Heart right ventricle (tissue), 16 donors: ENCODE results near the gene KRT7. TPM values are rescaled to one million over a fixed set of nuclear protein-coding genes. Genes with fewer than 3 reads are reported as not detected.

Experiments
- ATAC-seq, 8 donors: fragments of 200-7000 bp; cut with Tn5 transposase; one replicate each; pipeline ENCODE4 v1.9.1; 2020; ENCODE audit warnings: mild to moderate bottlenecking in 8 of 8, moderate library complexity in 8 of 8, moderate number of reproducible peaks in 1 of 8
- DNase-seq, 2 donors: peaks; one replicate each; pipeline ENCODE4 v3.0.0-alpha.2; 2020
- H3K27ac ChIP-seq, 10 donors: fragments of 200-600 bp; sonication (generic) in 2 of 10; one replicate each; pipeline versions ENCODE4 v1.5.0 to v1.8.0; 2020 to 2022; ENCODE audit warnings: mild to moderate bottlenecking in 3 of 10
- H3K27me3 ChIP-seq, 7 donors: fragments of 200-600 bp; one replicate each; pipeline ENCODE4 v1.8.0; 2021 to 2022; ENCODE audit warnings: mild to moderate bottlenecking in 2 of 7
- H3K36me3 ChIP-seq, 9 donors: fragments of 200-600 bp; sonication (generic) in 1 of 9; one replicate each; pipeline versions ENCODE4 v1.5.0 to v1.8.0; 2020 to 2022; ENCODE audit warnings: mild to moderate bottlenecking in 2 of 9
- H3K4me1 ChIP-seq, 9 donors: fragments of 200-600 bp; sonication (generic) in 1 of 9; one replicate each; pipeline versions ENCODE4 v1.5.0 to v1.8.0; 2020 to 2022; ENCODE audit warnings: mild to moderate bottlenecking in 4 of 9
- H3K4me3 ChIP-seq, 10 donors: fragments of 200-600 bp; sonication (generic) in 2 of 10; one replicate each; pipeline versions ENCODE4 v1.5.0 to v1.8.0; 2020 to 2022; ENCODE audit warnings: mild to moderate bottlenecking in 7 of 10, moderate library complexity in 2 of 10
- H3K9me3 ChIP-seq, 11 donors: fragments of 200-600 bp in 10 of 11; sonication (generic) in 2 of 11; one replicate each; pipeline versions ENCODE4 v1.5.0 to v1.8.0; 2013 to 2022; ENCODE audit warnings: mild to moderate bottlenecking in 2 of 11, control low read depth in 1 of 11, moderate library complexity in 1 of 11
- CTCF ChIP-seq, 9 donors: fragments of 200-600 bp; sonication (generic) in 2 of 9; IDR thresholded peaks; one replicate each; pipeline versions ENCODE4 v1.5.0 to v1.8.0; 2021 to 2022; ENCODE audit warnings: antibody characterized with exemption in 9 of 9, mild to moderate bottlenecking in 5 of 9, moderate library complexity in 1 of 9
- WGBS, 2 donors: extraction: QIAGEN DNeasy Blood & Tissue Kit; methylation state at CpG; one replicate each; pipeline ENCODE4 v1.1.7; 2013; ENCODE audit warnings: inconsistent platforms in 1 of 2; 5-methylcytosine and 5-hydroxymethylcytosine counted together
- intact Hi-C, 10 donors: fragments of 100-400 bp; cut with DNase I; formaldehyde crosslinking; loops; one replicate each; pipeline versions ENCODE4 v1.11.1 to v1.14.2; 2022
- polyA plus RNA-seq, 2 donors: library from polyadenylated mRNA; stranded (reverse); fragments of 200-250 nt; gene quantifications; one replicate each; pipeline ENCODE4 v1.2.3, GENCODE V29; 2013
- total RNA-seq, 10 donors: library from RNA; stranded (reverse); fragmentation: NEBNext Ultra II Directional in 3 of 10; extraction: Animal tissue kit (Norgen Biotek cat#: 25700) in 3 of 10; gene quantifications; one replicate each; pipeline versions ENCODE4 v1.2.1 to v1.2.4, GENCODE V29; 2021 to 2023
- donor health status: Arrhythmogenic right ventricular cardiomyopathy.
- donor health status: ischemic (EF 13 %, LVEDD 7.1; RV severe dilation, severe dysfunction).
- donor health status: healthy with polysubstance abuse.
- donor health status: DM: no; HTN: yes; CAD: no.
- donor health status: DM: no; HTN: no; CAD: no.
- donor health status: ischemic (EF 25% LVEDD 6.9; RV normal size, moderate dysfunction).
- donor health status: ischemic (EF 25% LVEDD 5.7; RV mildly dilated, moderate dysfunction).
- donor health status: healthy.
- donor health status: DM: yes; HTN: yes; CAD: no.
- donor health status: Ischemic cardiomyopathy.
- donor health status: ischemic (EF 35%, LVEDD 5.7; RV mildly dilated, moderate dysfunction).
- donor health status: nonischemic (EF 11% LVEDD 7.7; RV severe dilation, severe dysfunction).
- donor health status: DM: yes; HTN: yes; CAD: no.
- donor health status: PGD.
- donor health status: ischemic (EF 29% LVEDD 5.4; RV normal size, mild dysfunction).
- donor health status: nonischemic (EF 23%, LVEDD 6.1; RV moderate dilation, normal function).

KRT7 gene
- total and polyA plus RNA-seq, 12 donors = 0.59 to 10.8 (median 1.8) TPM; not detected in 3

DNA sequence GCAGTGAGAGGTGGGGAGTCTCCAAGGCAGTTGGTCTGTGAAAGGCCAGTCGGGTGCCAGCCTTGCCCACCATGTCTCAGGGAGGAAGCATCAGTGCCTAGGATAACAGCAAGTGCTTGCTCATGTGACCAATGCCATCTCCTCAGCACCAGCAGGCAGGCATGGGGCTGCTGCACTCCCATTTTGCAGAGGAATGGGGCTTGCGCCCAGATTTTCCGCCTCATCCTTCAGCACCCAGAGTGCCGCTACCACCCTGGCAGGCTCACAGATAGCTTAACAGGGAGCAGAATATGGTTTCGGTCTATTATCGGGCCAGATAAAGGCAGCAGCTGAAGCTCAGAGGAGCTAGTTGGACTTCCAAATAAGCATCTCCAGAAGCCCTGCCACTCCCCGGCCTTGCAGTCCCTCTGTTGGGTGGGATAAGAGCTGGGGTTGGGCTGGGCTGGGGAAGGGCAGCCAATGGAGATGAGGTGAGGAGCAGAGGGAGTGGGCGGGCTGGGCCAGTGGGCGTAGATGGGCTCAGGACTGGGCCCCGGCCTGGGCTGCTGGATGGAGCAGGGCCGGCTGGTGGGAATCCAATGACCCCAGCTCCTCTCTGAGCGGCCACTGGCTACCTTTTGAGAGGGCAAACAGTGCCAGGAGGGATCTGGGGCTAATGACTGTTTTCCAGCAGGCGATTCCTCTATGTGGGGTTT lies 32.8 kb upstream of the KRT7 start:
- no peaks in the 10 kb centered on the region for H3K27me3 ChIP-seq
- H3K4me3 ChIP-seq = no peak overlapping the region
- ATAC-seq (peak in 1 of 8 donors; percentile 24), DNase-seq (no peak)
- no peaks in the 10 kb centered on the region for H3K36me3 ChIP-seq
- H3K9me3 ChIP-seq = no peaks in the 10 kb centered on the region
- no peak for TF ChIP-seq CTCF (IDR thresholded peaks at IDR 0.05)
- H3K27ac ChIP-seq = peak overlapping the region in 4 of 10 donors; percentile 63 to 80 (median 70)
- 88 to 93% methylated on average over 13 of the region's 13 CpGs for WGBS, 2 donors
- peaks cover 3 to 60% (median 26%) of the 10 kb centered on the region in 9 donors for H3K4me1 ChIP-seq
- intact Hi-C loops = no loop called here

- intact Hi-C loops = no loop called here
- WGBS, 2 donors = 89 to 91% methylated on average over 13 to 15 of the region's 15 CpGs
- peaks cover 3 to 59% (median 26%) of the 10 kb centered on the region in 9 donors for H3K4me1 ChIP-seq
Measured at GRCh38 chr12:52200781-52201450, 32.1 kb upstream of the KRT7 start.

DNA sequence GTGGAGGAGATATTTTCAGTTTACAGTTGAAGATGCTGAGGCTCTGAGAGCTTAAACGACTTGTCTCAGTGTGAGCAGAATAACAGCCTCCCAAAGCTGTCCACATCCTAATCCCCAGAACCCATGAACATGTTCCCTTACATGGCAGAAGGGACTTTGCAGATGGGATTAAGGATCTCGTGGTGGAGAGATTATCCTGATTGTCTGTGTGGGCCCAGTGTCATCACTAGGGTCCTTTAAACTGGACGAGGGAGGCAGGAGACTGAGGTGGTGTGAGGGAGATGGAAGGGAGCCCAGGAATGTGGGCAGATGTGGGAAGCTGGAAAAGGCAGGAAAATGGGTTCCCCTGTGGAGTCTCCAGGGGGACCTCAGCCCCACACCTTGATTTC lies 31.6 kb upstream of the KRT7 start:
- H3K27ac ChIP-seq = no peak overlapping the region
- H3K4me1 ChIP-seq = peaks cover 3 to 59% (median 26%) of the 10 kb centered on the region in 9 donors
- intact Hi-C loops = no loop called here
- DNase-seq (no peak), ATAC-seq (no peak)
- no peaks in the 10 kb centered on the region for H3K9me3 ChIP-seq
- H3K4me3 ChIP-seq = no peak overlapping the region
- no peaks in the 10 kb centered on the region for H3K36me3 ChIP-seq
- no peak for TF ChIP-seq CTCF (IDR thresholded peaks at IDR 0.05)
- 58 to 70% methylated on average over 3 of the region's 3 CpGs for WGBS, 2 donors
- no peaks in the 10 kb centered on the region for H3K27me3 ChIP-seq

More at GRCh38 chr12:52200781-52201450, 32.1 kb upstream of the KRT7 start:
- H3K9me3 ChIP-seq = no peaks in the 10 kb centered on the region
- ATAC-seq = no peak
- H3K36me3 ChIP-seq = no peaks in the 10 kb centered on the region
- TF ChIP-seq CTCF (IDR thresholded peaks at IDR 0.05) = no peak
- no peak for DNase-seq
- H3K27ac ChIP-seq = no peak overlapping the region
- no peak overlapping the region for H3K4me3 ChIP-seq
- H3K27me3 ChIP-seq = no peaks in the 10 kb centered on the region

GRCh38 chr12:52202361-52203078 lies 30.5 kb upstream of the KRT7 start:
- intact Hi-C loops = no loop called here
- ATAC-seq (no peak), DNase-seq (no peak)
- H3K4me3 ChIP-seq = no peak overlapping the region
- H3K4me1 ChIP-seq = peaks cover 3 to 60% (median 29%) of the 10 kb centered on the region in 9 donors
- no peaks in the 10 kb centered on the region for H3K9me3 ChIP-seq
- H3K36me3 ChIP-seq = no peaks in the 10 kb centered on the region
- 43 to 55% methylated on average over 17 to 18 of the region's 18 CpGs for WGBS, 2 donors
- H3K27me3 ChIP-seq = no peaks in the 10 kb centered on the region
- TF ChIP-seq CTCF (IDR thresholded peaks at IDR 0.05) = no peak
- no peak overlapping the region for H3K27ac ChIP-seq
